Breast epithelium (tissue), 3 donors: ENCODE measurements around the gene GIGYF2.

Experiments used
- CTCF ChIP-seq, 3 donors: fragments of 450-650 bp; IDR thresholded peaks; one replicate each; pipeline ENCODE4 v1.5.1; 2016 to 2017; ENCODE audit warnings: antibody characterized with exemption in 3 of 3, mild to moderate bottlenecking in 3 of 3, moderate library complexity in 3 of 3
- POLR2A ChIP-seq: fragments of 450-650 bp; IDR thresholded peaks from one replicate; pipeline ENCODE4 v1.6.1; 2016; ENCODE audit warnings: antibody characterized with exemption, mild to moderate bottlenecking, moderate library complexity
- POLR2AphosphoS5 ChIP-seq, 3 donors: sonication (generic); formaldehyde crosslinking; IDR thresholded peaks; one replicate each; pipeline ENCODE4 v1.6.1; 2017; ENCODE audit warnings: antibody characterized with exemption in 3 of 3

GRCh38 chr2:232741972-232742371 is 44.8 kb downstream of the GIGYF2 start:
- TF ChIP-seq POLR2A (no peak), CTCF (IDR thresholded peaks at IDR 0.05) (no peak), POLR2AphosphoS5 (IDR thresholded peaks at IDR 0.05) (no peak)
